Neural cell (in vitro differentiated cells): ENCODE data around the gene NOL4L. TPM values are rescaled to one million over a fixed set of nuclear protein-coding genes. Genes with fewer than 3 reads are reported as not detected.

Experiments
- H2AFZ ChIP-seq: fragments of 200-600, 300-800 bp; sonication (generic), shearing (Covaris generic); 2 replicates; pipeline ENCODE4 v1.6.0; 2014; ENCODE audit warnings: low read depth, mild to moderate bottlenecking, antibody characterized with exemption, low read length, moderate library complexity
- H3F3A ChIP-seq: fragments of 200-600 bp; shearing (Covaris generic); 2 replicates; pipeline ENCODE4 v1.6.1; 2016; ENCODE audit warnings: mild to moderate bottlenecking, moderate library complexity, mixed read lengths, antibody characterized with exemption, low read length; ENCODE audit not compliant: insufficient read depth, poor library complexity, severe bottlenecking
- H3K27ac ChIP-seq: fragments of 200-600, 300-800 bp; sonication (generic), shearing (Covaris generic); 2 replicates; pipeline ENCODE4 v1.5.1; 2014; ENCODE audit warnings: mild to moderate bottlenecking, low read length, moderate library complexity
- H3K27me3 ChIP-seq: fragments of 300-800, 200-600 bp; sonication (generic), shearing (Covaris generic); 2 replicates; pipeline ENCODE4 v1.6.0; 2014; ENCODE audit warnings: mild to moderate bottlenecking, low read depth, low read length, moderate library complexity; ENCODE audit not compliant: insufficient read depth
- H3K36me3 ChIP-seq: fragments of 300-800, 200-600 bp; sonication (generic), shearing (Covaris generic); 2 replicates; pipeline ENCODE4 v1.5.1; 2014; ENCODE audit warnings: mild to moderate bottlenecking, antibody characterized with exemption, low read length, moderate library complexity; ENCODE audit not compliant: insufficient read depth
- H3K4me2 ChIP-seq: fragments of 300-800, 200-600 bp; sonication (generic), shearing (Covaris generic); 2 replicates; pipeline ENCODE4 v1.6.0; 2014; ENCODE audit warnings: mild to moderate bottlenecking, low read length
- H3K4me3 ChIP-seq: fragments of 300-800, 200-600 bp; sonication (generic), shearing (Covaris generic); 2 replicates; pipeline ENCODE4 v1.5.1; 2014; ENCODE audit warnings: mild to moderate bottlenecking, low read length, moderate library complexity
- H3K79me2 ChIP-seq: fragments of 200-600 bp; shearing (Covaris generic); replicated peaks from 2 replicates; pipeline ENCODE4 v1.6.0; 2014; ENCODE audit warnings: mild to moderate bottlenecking, low read length, moderate library complexity; ENCODE audit not compliant: insufficient read depth
- H3K9ac ChIP-seq: fragments of 300-800, 200-600 bp; sonication (generic), shearing (Covaris generic); 2 replicates; pipeline ENCODE4 v1.6.1; 2016; ENCODE audit warnings: mild to moderate bottlenecking, low read length, mixed read lengths
- H3K9me2 ChIP-seq: fragments of 200-600 bp; shearing (Covaris generic); 2 replicates; pipeline ENCODE4 v1.6.1; 2016; ENCODE audit warnings: mild to moderate bottlenecking, low read length, mixed read lengths; ENCODE audit not compliant: insufficient read depth
- H3K9me3 ChIP-seq: fragments of 200-600, 300-800 bp; sonication (generic), shearing (Covaris generic); 2 replicates; pipeline ENCODE4 v1.6.1; 2016; ENCODE audit warnings: mild to moderate bottlenecking, mixed run types, low read length, moderate library complexity, mixed read lengths
- H4K20me1 ChIP-seq: fragments of 200-600 bp; shearing (Covaris generic); 2 replicates; pipeline ENCODE4 v1.6.1; 2016; ENCODE audit warnings: mild to moderate bottlenecking, mixed run types; ENCODE audit not compliant: insufficient read depth
- EP300 ChIP-seq: fragments of 450-650 bp; conservative IDR thresholded peaks from 2 replicates; pipeline ENCODE4 v1.6.1; 2014; ENCODE audit warnings: antibody characterized with exemption, mild to moderate bottlenecking, moderate library complexity; ENCODE audit not compliant: poor library complexity, severe bottlenecking
- EZH2 ChIP-seq: fragments of 200-600, 300-800 bp; shearing (Covaris generic), sonication (generic); IDR thresholded peaks from 2 replicates; pipeline ENCODE4 v1.6.1; 2014; ENCODE audit warnings: antibody characterized with exemption, low read length, borderline replicate concordance, mild to moderate bottlenecking; ENCODE audit not compliant: insufficient read depth, poor library complexity, severe bottlenecking
- MXI1 ChIP-seq: fragments of 450-650 bp; conservative IDR thresholded peaks from 2 replicates; pipeline ENCODE4 v1.6.1; 2014; ENCODE audit warnings: antibody characterized with exemption, mild to moderate bottlenecking; ENCODE audit not compliant: poor library complexity, severe bottlenecking
- POLR2AphosphoS5 ChIP-seq: IDR thresholded peaks from 2 replicates; pipeline ENCODE4 v1.6.1; 2012
- RAD21 ChIP-seq: fragments of 450-650 bp; conservative IDR thresholded peaks from 2 replicates; pipeline ENCODE4 v1.6.1; 2014; ENCODE audit warnings: antibody characterized with exemption, mild to moderate bottlenecking, moderate library complexity
- SMC3 ChIP-seq: fragments of 450-650 bp; conservative IDR thresholded peaks from 2 replicates; pipeline ENCODE4 v1.6.1; 2014; ENCODE audit warnings: antibody characterized with exemption, mild to moderate bottlenecking, moderate library complexity; ENCODE audit not compliant: poor library complexity
- TAF1 ChIP-seq: IDR thresholded peaks from 2 replicates; pipeline ENCODE4 v1.6.1; 2012; ENCODE audit warnings: low read depth
- polyA plus RNA-seq: library from polyadenylated mRNA; depleted of rRNA; stranded (reverse); fragments of >200 nt; gene quantifications from 2 replicates; pipeline ENCODE4 v1.2.3, GENCODE V29; 2014
- TF ChIP-seq, protein P1 (sequence below): fragments of 450-650 bp; IDR thresholded peaks from 2 replicates; pipeline ENCODE4 v1.5.1; 2014; ENCODE audit warnings: antibody characterized with exemption, mild to moderate bottlenecking, moderate library complexity; ENCODE audit not compliant: poor library complexity, severe bottlenecking
- TF ChIP-seq, protein P2 (sequence below): IDR thresholded peaks from 2 replicates; pipeline ENCODE4 v1.6.1; 2012; ENCODE audit warnings: borderline replicate concordance

NOL4L gene
- polyA plus RNA-seq, 1 donor from 2014 or later = 20.4 TPM

DNA sequence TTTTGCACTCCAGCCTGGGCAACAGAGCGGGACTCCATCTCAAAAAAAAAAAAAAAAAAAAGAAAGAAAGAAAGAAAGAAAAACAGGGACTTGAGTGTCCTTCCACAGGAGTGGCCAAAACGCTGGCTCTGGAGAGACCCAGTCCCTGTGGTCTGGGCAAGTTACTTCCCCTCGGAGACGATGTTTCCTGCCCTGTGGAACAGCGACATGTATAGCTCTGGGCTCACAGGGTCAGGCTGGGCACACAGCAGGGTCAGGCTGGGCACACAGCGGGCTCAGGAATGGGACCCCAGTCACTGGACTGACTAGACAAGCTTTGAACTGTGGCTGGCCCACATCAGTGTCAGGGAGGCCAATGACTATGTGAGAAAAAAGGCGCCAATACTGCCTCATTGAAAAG lies 116.3 kb downstream of the NOL4L start:
- TF ChIP-seq EZH2 (no peak), RAD21 (no peak), SMC3 (no peak), EP300 (no peak), POLR2AphosphoS5 (no peak), MXI1 (no peak), TAF1 (no peak)
- TF ChIP-seq, protein P1, sequence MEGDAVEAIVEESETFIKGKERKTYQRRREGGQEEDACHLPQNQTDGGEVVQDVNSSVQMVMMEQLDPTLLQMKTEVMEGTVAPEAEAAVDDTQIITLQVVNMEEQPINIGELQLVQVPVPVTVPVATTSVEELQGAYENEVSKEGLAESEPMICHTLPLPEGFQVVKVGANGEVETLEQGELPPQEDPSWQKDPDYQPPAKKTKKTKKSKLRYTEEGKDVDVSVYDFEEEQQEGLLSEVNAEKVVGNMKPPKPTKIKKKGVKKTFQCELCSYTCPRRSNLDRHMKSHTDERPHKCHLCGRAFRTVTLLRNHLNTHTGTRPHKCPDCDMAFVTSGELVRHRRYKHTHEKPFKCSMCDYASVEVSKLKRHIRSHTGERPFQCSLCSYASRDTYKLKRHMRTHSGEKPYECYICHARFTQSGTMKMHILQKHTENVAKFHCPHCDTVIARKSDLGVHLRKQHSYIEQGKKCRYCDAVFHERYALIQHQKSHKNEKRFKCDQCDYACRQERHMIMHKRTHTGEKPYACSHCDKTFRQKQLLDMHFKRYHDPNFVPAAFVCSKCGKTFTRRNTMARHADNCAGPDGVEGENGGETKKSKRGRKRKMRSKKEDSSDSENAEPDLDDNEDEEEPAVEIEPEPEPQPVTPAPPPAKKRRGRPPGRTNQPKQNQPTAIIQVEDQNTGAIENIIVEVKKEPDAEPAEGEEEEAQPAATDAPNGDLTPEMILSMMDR = no peak
- TF ChIP-seq, protein P2, sequence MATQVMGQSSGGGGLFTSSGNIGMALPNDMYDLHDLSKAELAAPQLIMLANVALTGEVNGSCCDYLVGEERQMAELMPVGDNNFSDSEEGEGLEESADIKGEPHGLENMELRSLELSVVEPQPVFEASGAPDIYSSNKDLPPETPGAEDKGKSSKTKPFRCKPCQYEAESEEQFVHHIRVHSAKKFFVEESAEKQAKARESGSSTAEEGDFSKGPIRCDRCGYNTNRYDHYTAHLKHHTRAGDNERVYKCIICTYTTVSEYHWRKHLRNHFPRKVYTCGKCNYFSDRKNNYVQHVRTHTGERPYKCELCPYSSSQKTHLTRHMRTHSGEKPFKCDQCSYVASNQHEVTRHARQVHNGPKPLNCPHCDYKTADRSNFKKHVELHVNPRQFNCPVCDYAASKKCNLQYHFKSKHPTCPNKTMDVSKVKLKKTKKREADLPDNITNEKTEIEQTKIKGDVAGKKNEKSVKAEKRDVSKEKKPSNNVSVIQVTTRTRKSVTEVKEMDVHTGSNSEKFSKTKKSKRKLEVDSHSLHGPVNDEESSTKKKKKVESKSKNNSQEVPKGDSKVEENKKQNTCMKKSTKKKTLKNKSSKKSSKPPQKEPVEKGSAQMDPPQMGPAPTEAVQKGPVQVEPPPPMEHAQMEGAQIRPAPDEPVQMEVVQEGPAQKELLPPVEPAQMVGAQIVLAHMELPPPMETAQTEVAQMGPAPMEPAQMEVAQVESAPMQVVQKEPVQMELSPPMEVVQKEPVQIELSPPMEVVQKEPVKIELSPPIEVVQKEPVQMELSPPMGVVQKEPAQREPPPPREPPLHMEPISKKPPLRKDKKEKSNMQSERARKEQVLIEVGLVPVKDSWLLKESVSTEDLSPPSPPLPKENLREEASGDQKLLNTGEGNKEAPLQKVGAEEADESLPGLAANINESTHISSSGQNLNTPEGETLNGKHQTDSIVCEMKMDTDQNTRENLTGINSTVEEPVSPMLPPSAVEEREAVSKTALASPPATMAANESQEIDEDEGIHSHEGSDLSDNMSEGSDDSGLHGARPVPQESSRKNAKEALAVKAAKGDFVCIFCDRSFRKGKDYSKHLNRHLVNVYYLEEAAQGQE = no peak
- H3K4me3 ChIP-seq = no peak overlapping the region
- H3K79me2 ChIP-seq = peaks cover 37% of the 10 kb centered on the region
- no peak overlapping the region for H3K27ac ChIP-seq
- peaks cover 4% of the 10 kb centered on the region for H3K36me3 ChIP-seq
- no peaks in the 10 kb centered on the region for H3K27me3 ChIP-seq
- H3F3A ChIP-seq = no peaks in the 10 kb centered on the region
- H3K4me2 ChIP-seq = no peak overlapping the region
- H4K20me1 ChIP-seq = peaks cover 66% of the 10 kb centered on the region
- no peak overlapping the region for H3K9ac ChIP-seq
- no peak overlapping the region for H2AFZ ChIP-seq
- no peaks in the 10 kb centered on the region for H3K9me2 ChIP-seq
- no peaks in the 10 kb centered on the region for H3K9me3 ChIP-seq

DNA sequence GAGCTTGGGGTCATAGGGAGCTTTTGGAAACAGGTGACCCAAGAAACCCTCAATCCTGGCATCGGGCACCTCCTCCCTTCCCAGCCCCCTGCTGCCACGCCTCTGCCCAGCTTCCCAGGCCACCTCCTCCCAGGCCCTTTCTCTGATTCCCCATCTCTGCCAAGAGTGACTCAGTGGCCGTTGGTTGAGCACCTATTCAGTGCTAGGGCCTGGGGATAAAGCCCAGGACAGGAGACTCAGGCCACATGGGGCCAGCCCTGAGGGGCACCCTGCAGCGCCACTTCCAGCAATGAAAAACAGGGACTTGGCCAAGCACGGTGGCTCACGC lies 116.9 kb downstream of the NOL4L start:
- H3K9ac ChIP-seq = no peak overlapping the region
- no peaks in the 10 kb centered on the region for H3K27me3 ChIP-seq
- no peak overlapping the region for H2AFZ ChIP-seq
- peaks cover 37% of the 10 kb centered on the region for H3K79me2 ChIP-seq
- H4K20me1 ChIP-seq = peaks cover 61% of the 10 kb centered on the region
- no peak overlapping the region for H3K4me2 ChIP-seq
- H3K36me3 ChIP-seq = peaks cover 4% of the 10 kb centered on the region
- H3F3A ChIP-seq = no peaks in the 10 kb centered on the region
- no peaks in the 10 kb centered on the region for H3K9me3 ChIP-seq
- H3K9me2 ChIP-seq = no peaks in the 10 kb centered on the region
- TF ChIP-seq RAD21 = no peak
- no peak for TF ChIP-seq EZH2
- no peak for TF ChIP-seq EP300
- TF ChIP-seq POLR2AphosphoS5 = no peak
- no peak for TF ChIP-seq TAF1
- no peak for TF ChIP-seq SMC3
- TF ChIP-seq, protein P1 = no peak
- TF ChIP-seq, protein P2 = no peak
- TF ChIP-seq MXI1 = no peak
- no peak overlapping the region for H3K27ac ChIP-seq
- H3K4me3 ChIP-seq = no peak overlapping the region
